ENCODE results near the gene HSPA1L.

HSPA1L gene

DNA sequence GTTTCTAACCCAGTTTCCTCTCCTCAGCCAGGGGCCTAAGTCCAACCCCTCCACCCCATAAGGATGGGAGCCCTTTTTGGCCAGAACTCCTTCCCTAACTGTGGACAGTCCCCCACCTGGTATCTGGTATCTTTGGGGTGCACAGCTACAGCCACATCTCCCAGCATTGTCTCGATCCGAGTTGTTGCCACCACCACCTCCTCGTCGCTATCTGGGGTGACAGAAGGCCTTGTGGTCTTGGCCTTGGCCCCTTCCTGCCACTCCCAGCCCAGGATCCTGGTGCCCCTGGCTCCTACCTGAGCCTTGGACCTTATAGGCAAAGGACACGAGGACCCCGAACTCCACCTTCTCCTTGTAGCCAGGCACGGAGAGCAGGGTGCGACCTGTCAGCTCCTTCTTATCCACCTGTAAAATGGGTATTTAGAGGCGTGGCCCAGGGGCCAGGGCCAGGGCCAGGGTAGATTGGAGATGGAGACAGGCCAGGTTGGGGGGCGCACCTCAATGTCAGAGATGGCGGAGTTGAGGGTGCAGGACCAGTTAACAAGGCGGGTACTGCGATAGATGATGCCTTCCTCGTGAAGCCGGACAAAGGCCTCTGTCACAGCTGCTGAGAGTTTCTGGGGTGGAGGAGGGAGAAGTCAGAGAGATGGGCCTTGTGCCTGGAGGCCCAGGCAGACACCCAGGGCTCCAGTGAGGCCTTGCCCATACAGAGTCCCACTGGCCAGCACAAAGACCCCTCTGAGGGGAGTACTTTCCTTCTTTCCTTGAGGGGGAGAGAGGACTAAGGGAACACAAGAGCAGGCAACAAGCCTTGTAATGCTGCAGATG, 30.8 kb downstream of the HSPA1L start:
- H3K4me3 ChIP-seq (replicated peaks; ENCODE audit: low read depth, low read length) = no peak overlapping the region
- no peak for DNase-seq (ENCODE audit: extremely low read depth, low read depth)
- TF ChIP-seq, protein P1, sequence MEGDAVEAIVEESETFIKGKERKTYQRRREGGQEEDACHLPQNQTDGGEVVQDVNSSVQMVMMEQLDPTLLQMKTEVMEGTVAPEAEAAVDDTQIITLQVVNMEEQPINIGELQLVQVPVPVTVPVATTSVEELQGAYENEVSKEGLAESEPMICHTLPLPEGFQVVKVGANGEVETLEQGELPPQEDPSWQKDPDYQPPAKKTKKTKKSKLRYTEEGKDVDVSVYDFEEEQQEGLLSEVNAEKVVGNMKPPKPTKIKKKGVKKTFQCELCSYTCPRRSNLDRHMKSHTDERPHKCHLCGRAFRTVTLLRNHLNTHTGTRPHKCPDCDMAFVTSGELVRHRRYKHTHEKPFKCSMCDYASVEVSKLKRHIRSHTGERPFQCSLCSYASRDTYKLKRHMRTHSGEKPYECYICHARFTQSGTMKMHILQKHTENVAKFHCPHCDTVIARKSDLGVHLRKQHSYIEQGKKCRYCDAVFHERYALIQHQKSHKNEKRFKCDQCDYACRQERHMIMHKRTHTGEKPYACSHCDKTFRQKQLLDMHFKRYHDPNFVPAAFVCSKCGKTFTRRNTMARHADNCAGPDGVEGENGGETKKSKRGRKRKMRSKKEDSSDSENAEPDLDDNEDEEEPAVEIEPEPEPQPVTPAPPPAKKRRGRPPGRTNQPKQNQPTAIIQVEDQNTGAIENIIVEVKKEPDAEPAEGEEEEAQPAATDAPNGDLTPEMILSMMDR (IDR thresholded peaks at IDR 0.05; ENCODE audit: low read depth, low read length, missing control alignments) = no peak

DNA sequence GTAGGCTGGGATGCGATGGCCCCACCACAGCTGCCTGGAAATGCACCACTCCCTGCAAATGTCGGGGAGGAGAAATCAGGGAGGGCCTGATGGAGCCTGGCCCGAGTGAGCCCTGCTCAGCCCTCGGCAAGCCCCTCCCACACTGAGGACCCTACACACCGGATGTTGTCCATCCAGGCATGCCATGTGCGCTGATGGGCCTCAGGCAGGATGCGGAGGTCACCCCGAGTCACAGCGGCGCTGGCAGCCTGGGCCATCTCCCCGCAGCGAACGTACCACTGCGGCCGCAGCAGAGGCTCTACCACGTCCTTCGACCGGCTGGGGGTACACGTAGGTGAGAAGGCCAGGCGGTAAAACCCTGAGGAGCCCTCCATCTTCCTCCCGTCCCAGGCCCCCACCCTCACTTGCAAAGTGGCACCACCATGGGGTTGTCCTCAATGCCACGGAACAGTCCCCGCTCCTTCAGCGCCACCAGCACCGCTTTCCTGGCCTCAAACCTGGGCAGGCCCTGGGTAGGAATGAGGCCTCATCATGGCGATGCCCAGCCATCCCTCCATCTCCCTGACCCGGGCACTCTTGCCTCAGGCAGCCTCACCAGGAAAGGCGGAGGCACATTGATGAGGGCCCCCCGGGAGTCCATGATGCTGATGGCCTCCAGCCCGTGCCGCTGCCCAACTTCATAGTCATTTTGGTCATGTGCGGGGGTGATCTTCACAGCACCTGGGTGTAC, 32.8 kb downstream of the HSPA1L start:
- H3K4me3 ChIP-seq (replicated peaks; ENCODE audit: low read depth, low read length) = no peak overlapping the region
- TF ChIP-seq, protein P1 (IDR thresholded peaks at IDR 0.05; ENCODE audit: low read depth, low read length, missing control alignments) = no peak
- no peak for DNase-seq (ENCODE audit: extremely low read depth, low read depth)

DNA sequence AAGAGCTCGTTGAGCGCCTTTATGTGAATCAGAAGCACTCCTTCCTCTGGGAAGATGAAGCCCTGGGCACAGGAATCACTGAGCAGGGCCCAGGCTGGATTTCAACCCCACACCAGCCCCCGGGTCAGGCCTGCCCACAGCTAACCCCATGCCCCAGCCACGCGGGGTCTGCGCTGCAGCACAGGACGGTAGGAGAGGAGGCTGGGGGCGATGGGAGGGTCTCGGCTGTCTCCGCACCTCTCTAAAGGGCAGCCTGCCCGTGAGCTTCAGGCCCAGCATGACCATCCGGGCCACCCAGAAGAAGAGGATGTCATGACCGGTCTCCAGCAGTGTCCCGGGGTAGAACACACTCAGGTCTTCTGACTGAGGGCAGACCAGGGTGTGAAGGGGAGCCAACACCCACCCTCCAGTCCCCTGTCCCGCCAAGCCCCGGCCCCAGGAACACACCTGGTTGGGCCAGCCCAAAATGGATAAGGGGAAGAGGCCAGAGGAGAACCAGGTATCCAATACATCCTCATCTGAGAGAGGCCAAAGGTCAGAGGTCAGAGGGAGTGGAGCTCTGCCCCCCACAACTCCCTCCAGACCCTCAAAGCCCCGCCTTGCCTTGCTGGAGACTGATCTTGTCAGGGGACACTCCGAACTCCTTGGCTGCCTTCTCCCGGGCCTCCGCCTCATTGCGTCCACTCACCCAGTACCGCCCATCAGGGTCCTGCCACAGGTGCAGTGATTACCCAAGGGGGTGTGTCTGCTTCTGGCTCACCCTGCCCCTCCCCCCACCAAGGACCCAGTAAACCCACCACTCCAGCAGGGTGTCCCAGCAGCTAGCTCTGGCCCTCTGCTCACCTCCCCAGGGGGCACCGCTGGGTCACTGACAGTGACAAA, 33.6 kb downstream of the HSPA1L start:
- no peak for DNase-seq (ENCODE audit: extremely low read depth, low read depth)
- TF ChIP-seq, protein P1 (IDR thresholded peaks at IDR 0.05; ENCODE audit: low read depth, low read length, missing control alignments) = no peak
- H3K4me3 ChIP-seq (replicated peaks; ENCODE audit: low read depth, low read length) = no peak overlapping the region

DNA sequence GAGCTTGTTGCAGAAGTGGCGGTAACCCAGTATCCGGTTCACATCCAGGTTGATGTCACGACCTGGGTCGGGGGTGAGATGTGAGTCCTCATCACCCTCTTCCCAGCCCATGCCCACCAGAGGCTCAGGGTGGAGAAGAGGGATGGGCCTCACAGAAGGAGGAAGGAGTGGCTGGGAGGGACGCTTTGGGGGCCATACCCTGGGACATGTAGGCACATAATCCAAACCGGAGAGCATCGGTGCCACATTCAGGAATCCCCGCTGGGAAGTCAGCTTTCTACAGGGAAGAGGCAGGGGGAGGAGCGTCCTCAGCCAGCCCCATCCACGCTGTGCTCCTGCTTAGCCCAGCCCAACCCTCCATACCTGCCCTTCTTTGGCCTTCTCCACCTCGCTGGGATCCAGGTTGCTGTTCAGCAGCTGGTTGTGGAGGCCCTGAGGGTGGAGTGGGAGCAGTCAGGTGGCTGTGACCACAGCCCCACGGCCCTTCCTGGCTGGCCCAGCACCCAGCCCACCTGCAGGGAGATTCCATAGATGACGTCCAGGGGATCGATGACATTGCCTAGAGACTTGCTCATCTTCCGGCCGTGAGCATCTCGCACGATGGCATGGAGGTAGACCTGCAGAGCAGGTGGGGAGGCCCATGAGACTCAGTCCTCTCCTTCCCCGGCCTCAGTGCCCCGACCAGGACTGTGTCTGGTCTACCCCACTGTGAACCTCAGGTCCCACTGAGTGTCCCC, 34.4 kb downstream of the HSPA1L start:
- TF ChIP-seq, protein P1 (IDR thresholded peaks at IDR 0.05; ENCODE audit: low read depth, low read length, missing control alignments) = no peak
- no peak for DNase-seq (ENCODE audit: extremely low read depth, low read depth)

DNA sequence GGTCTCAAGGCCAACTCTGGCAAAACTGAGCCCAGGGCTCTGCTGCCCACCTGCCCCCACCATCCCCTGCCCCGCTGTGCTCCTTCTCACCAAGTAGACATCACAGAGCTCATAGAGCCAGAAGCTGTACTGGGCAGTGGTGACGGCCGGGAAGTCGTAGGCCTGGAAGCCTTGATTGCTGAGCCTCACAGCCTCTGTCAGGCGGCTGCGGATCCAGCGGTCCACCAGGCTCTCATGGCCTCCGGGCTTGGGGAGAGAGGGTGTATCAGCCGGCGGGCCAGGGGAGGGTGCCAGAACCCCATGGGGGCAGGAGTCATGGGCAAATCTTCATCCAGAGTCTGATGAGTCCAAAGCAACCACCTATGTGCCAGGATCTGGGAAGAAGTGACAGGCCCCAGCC, 35.2 kb downstream of the HSPA1L start:
- TF ChIP-seq, protein P1 (IDR thresholded peaks at IDR 0.05; ENCODE audit: low read depth, low read length, missing control alignments) = no peak

More for the DNA sequence above, 34.4 kb downstream of the HSPA1L start:
- no peak overlapping the region for H3K4me3 ChIP-seq (replicated peaks; ENCODE audit: low read depth, low read length)

More for the DNA sequence above, 35.2 kb downstream of the HSPA1L start:
- DNase-seq (ENCODE audit: extremely low read depth, low read depth) = no peak
- H3K4me3 ChIP-seq (replicated peaks; ENCODE audit: low read depth, low read length) = no peak overlapping the region
